HL-60 (cell line): ENCODE measurements around the gene ISL1.

Experiments used
- GABPA ChIP-seq: IDR thresholded peaks from 2 replicates; pipeline ENCODE4 v1.6.1; 2012; ENCODE audit warnings: low read depth
- POLR2AphosphoS5 ChIP-seq: IDR thresholded peaks from 2 replicates; pipeline ENCODE4 v1.6.1; 2012; ENCODE audit warnings: low read depth
- SPI1 ChIP-seq: IDR thresholded peaks from 2 replicates; pipeline ENCODE4 v1.6.1; 2012; ENCODE audit warnings: low read depth, mild to moderate bottlenecking, borderline replicate concordance
- TF ChIP-seq, protein P1 (sequence below): IDR thresholded peaks from one replicate; pipeline ENCODE4 v1.5.1; 2011; ENCODE audit warnings: low read length, control low read depth, inconsistent platforms; ENCODE audit not compliant: insufficient read depth
- TF ChIP-seq, protein P2 (sequence below): IDR thresholded peaks from 2 replicates; pipeline ENCODE4 v1.6.1; 2012; ENCODE audit warnings: low read depth; ENCODE audit not compliant: insufficient replicate concordance

DNA sequence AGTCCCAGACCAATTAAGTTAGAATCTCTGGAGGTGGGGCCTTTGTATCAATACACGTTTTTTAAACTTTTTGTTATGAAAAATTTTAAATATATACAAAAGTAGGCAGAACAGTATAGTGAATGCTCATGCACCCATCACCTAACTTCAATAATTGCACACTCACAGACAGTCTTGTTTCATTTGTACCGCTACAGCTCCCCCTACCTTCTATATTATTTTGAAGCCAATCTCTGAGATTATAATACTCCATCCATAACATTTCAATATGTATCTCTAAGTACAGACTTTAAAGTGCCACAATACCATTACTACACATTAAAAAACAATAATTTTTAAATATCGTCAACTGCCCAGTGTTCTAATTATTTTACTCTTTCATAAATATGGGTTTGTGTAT lies 32.9 kb downstream of the ISL1 start:
- TF ChIP-seq, protein P1, sequence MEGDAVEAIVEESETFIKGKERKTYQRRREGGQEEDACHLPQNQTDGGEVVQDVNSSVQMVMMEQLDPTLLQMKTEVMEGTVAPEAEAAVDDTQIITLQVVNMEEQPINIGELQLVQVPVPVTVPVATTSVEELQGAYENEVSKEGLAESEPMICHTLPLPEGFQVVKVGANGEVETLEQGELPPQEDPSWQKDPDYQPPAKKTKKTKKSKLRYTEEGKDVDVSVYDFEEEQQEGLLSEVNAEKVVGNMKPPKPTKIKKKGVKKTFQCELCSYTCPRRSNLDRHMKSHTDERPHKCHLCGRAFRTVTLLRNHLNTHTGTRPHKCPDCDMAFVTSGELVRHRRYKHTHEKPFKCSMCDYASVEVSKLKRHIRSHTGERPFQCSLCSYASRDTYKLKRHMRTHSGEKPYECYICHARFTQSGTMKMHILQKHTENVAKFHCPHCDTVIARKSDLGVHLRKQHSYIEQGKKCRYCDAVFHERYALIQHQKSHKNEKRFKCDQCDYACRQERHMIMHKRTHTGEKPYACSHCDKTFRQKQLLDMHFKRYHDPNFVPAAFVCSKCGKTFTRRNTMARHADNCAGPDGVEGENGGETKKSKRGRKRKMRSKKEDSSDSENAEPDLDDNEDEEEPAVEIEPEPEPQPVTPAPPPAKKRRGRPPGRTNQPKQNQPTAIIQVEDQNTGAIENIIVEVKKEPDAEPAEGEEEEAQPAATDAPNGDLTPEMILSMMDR, result no peak
- no peak for TF ChIP-seq GABPA
- no peak for TF ChIP-seq POLR2AphosphoS5
- TF ChIP-seq, protein P2, sequence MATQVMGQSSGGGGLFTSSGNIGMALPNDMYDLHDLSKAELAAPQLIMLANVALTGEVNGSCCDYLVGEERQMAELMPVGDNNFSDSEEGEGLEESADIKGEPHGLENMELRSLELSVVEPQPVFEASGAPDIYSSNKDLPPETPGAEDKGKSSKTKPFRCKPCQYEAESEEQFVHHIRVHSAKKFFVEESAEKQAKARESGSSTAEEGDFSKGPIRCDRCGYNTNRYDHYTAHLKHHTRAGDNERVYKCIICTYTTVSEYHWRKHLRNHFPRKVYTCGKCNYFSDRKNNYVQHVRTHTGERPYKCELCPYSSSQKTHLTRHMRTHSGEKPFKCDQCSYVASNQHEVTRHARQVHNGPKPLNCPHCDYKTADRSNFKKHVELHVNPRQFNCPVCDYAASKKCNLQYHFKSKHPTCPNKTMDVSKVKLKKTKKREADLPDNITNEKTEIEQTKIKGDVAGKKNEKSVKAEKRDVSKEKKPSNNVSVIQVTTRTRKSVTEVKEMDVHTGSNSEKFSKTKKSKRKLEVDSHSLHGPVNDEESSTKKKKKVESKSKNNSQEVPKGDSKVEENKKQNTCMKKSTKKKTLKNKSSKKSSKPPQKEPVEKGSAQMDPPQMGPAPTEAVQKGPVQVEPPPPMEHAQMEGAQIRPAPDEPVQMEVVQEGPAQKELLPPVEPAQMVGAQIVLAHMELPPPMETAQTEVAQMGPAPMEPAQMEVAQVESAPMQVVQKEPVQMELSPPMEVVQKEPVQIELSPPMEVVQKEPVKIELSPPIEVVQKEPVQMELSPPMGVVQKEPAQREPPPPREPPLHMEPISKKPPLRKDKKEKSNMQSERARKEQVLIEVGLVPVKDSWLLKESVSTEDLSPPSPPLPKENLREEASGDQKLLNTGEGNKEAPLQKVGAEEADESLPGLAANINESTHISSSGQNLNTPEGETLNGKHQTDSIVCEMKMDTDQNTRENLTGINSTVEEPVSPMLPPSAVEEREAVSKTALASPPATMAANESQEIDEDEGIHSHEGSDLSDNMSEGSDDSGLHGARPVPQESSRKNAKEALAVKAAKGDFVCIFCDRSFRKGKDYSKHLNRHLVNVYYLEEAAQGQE, result no peak
- no peak for TF ChIP-seq SPI1
